SIG-M5 (cell line): ENCODE results near the gene PSKH1.
"Not testable (repeated sequence)": the region's sequence is repeated elsewhere in the genome, so short reads cannot be mapped to it uniquely, and the experiment has no call there.

Source experiments
- DNase-seq: peaks from one replicate; lab custom pipeline; 2025; lab: John Stamatoyannopoulos, UW

Gene PSKH1

GRCh38 chr16:67888331-67888730 is 4.7 kb upstream of the PSKH1 start:
- DNase-seq = no peak

GRCh38 chr16:67892375-67892774 is 679 bp upstream of the PSKH1 start:
- no peak for DNase-seq

GRCh38 chr16:67893743-67894399 is 817 bp downstream of the PSKH1 start:
- DNase-seq = no peak

GRCh38 chr16:67897231-67897630 is 4.2 kb downstream of the PSKH1 start:
- no peak for DNase-seq

- no peak for DNase-seq
These were observed 8.7 kb downstream of the PSKH1 start for GRCh38 chr16:67901734-67902133.

GRCh38 chr16:67902831-67903230 is 9.8 kb downstream of the PSKH1 start:
- no peak for DNase-seq

- no peak for DNase-seq
These were observed 14.5 kb downstream of the PSKH1 start for GRCh38 chr16:67907397-67908180.

- no peak for DNase-seq
These were observed 16.1 kb downstream of the PSKH1 start for GRCh38 chr16:67909056-67909742.

GRCh38 chr16:67910158-67910557 is 17.1 kb downstream of the PSKH1 start:
- no peak for DNase-seq

- DNase-seq = no peak
These were observed 21.9 kb downstream of the PSKH1 start for GRCh38 chr16:67914758-67915495.

- DNase-seq = not testable (repeated sequence)
These were observed 22.4 kb downstream of the PSKH1 start for GRCh38 chr16:67915496-67915769.

- no peak for DNase-seq
These were observed 23.0 kb downstream of the PSKH1 start for GRCh38 chr16:67915831-67916723.

- no peak for DNase-seq
These were observed 24.2 kb downstream of the PSKH1 start for GRCh38 chr16:67917140-67917851.

- DNase-seq = no peak
These were observed 24.8 kb downstream of the PSKH1 start for GRCh38 chr16:67917852-67918236.

- DNase-seq = no peak
These were observed 26.7 kb downstream of the PSKH1 start for GRCh38 chr16:67919622-67920221.

- no peak for DNase-seq
These were observed 29.2 kb downstream of the PSKH1 start for GRCh38 chr16:67922221-67922620.

- DNase-seq = no peak
These were observed 29.7 kb downstream of the PSKH1 start for GRCh38 chr16:67922740-67923139.

GRCh38 chr16:67923414-67924116 is 30.5 kb downstream of the PSKH1 start:
- no peak for DNase-seq

- DNase-seq = no peak
These were observed 31.3 kb downstream of the PSKH1 start for GRCh38 chr16:67924140-67924906.
